Psoas muscle (tissue), 8 donors: ENCODE measurements around the gene DPY19L3. TPM values are rescaled to one million over a fixed set of nuclear protein-coding genes. Genes with fewer than 3 reads are reported as not detected.

ENCODE experiments used
- ATAC-seq, 4 donors: fragments of 200-7000 bp; cut with Tn5 transposase; one replicate each; pipeline ENCODE4 v1.9.1; 2020; ENCODE audit warnings: moderate library complexity in 3 of 4, mild to moderate bottlenecking in 2 of 4
- DNase-seq, 2 donors: peaks; one replicate each; pipeline ENCODE4 v3.0.0-alpha.2; 2020
- H3K27ac ChIP-seq: fragments of 200-600 bp; one replicate; pipeline ENCODE4 v1.8.0; 2022
- H3K27me3 ChIP-seq, 3 donors: fragments of 200-600 bp in 1 of 3; one replicate each; pipeline versions ENCODE4 v1.6.1 to v1.8.0; 2013 to 2022; ENCODE audit warnings: low read length in 2 of 3, mild to moderate bottlenecking in 2 of 3, moderate library complexity in 1 of 3; ENCODE audit not compliant: insufficient read depth in 3 of 3
- H3K36me3 ChIP-seq, 2 donors: fragments of 200-600 bp in 1 of 2; one replicate each; pipeline versions ENCODE4 v1.6.1 to v1.8.0; 2013 to 2022; ENCODE audit warnings: low read depth in 1 of 2, mild to moderate bottlenecking in 1 of 2, moderate library complexity in 1 of 2; ENCODE audit not compliant: insufficient read depth in 1 of 2
- H3K4me1 ChIP-seq: fragments of 200-600 bp; one replicate; pipeline ENCODE4 v1.8.0; 2022
- H3K4me3 ChIP-seq: fragments of 200-600 bp; one replicate; pipeline ENCODE4 v1.8.0; 2022; ENCODE audit warnings: mild to moderate bottlenecking
- H3K9me3 ChIP-seq: fragments of 200-600 bp; one replicate; pipeline ENCODE4 v1.8.0; 2022
- CTCF ChIP-seq: fragments of 200-600 bp; IDR thresholded peaks from one replicate; pipeline ENCODE4 v1.8.0; 2022; ENCODE audit warnings: antibody characterized with exemption
- WGBS, 3 donors: extraction: QIAGEN DNeasy Blood & Tissue Kit; methylation state at CpG; one replicate each; pipeline versions ENCODE4 v1.1.6 to v1.1.7; 2013; 5-methylcytosine and 5-hydroxymethylcytosine counted together
- intact Hi-C, 2 donors: fragments of 100-400 bp; cut with DNase I; formaldehyde crosslinking; loops; one replicate each; pipeline versions ENCODE4 v1.11.0 to v1.14.2; 2022
- polyA plus RNA-seq, 3 donors: library from polyadenylated mRNA; stranded (reverse); fragments of 200-250 nt; gene quantifications; one replicate each; pipeline ENCODE4 v1.2.3, GENCODE V29; 2013
- total RNA-seq, 4 donors: library from RNA; stranded (reverse); fragmentation: NEBNext Ultra II Directional in 2 of 4; extraction: Animal tissue kit (Norgen Biotek cat#: 25700) in 2 of 4; gene quantifications; one replicate each; pipeline versions ENCODE4 v1.2.1 to v1.2.4, GENCODE V29; 2021 to 2023
- donor health status: healthy with polysubstance abuse.
- donor health status: DM: no; HTN: no; CAD: no; lungs with moderate emphysema.
- donor health status: Bipolar disorder and iron deficiency.
- donor health status: healthy.
- donor health status: DM: yes; HTN: yes; CAD: no.
- donor health status: DM: no; HTN: no; CAD: no.
- donor health status: DM: no; HTN: no; CAD: no.
- donor health status: DM: yes; HTN: yes; CAD: no.

Gene DPY19L3
- total and polyA plus RNA-seq, 7 donors, result 1.6 to 4.8 (median 3.7) TPM

GRCh38 chr19:32404933-32405430, 588 bp upstream of the DPY19L3 start:
- peak overlapping the region; percentile 99 for H3K27ac ChIP-seq
- no peaks in the 10 kb centered on the region for H3K9me3 ChIP-seq
- H3K36me3 ChIP-seq, result peaks cover 0 to 19% of the 10 kb centered on the region in 2 donors
- TF ChIP-seq CTCF, result no peak
- WGBS, 3 donors, result 1 to 3% (median 1%) methylated on average over 21 to 36 of the region's 36 CpGs
- peak; percentile 70 to 86 (median 76) for ATAC-seq
- H3K27me3 ChIP-seq, result no peaks in the 10 kb centered on the region
- peak overlapping the region; percentile 94 for H3K4me3 ChIP-seq
- H3K4me1 ChIP-seq, result peaks cover 18% of the 10 kb centered on the region
- DNase-seq, result peak; percentile 79 to 87
- intact Hi-C loops, result loop anchor here (2.0 to 10.0 kb wide), 3 partner anchors 54 to 270 kb away; partner anchors contain the start of genes ANKRD27 (in 1 of the 2), RGS9BP (in 1 of the 2) and ZNF507 (in 1 of the 2)

GRCh38 chr19:32406161-32407003, 812 bp downstream of the DPY19L3 start:
- ATAC-seq, result no peak
- 4 to 9% (median 6%) methylated on average over 25 to 33 of the region's 33 CpGs for WGBS, 3 donors
- H3K36me3 ChIP-seq, result peaks cover 0 to 33% of the 10 kb centered on the region in 2 donors
- DNase-seq, result no peak
- no peaks in the 10 kb centered on the region for H3K27me3 ChIP-seq
- H3K4me3 ChIP-seq, result peak overlapping the region; percentile 94
- H3K4me1 ChIP-seq, result peaks cover 18% of the 10 kb centered on the region
- H3K27ac ChIP-seq, result peak overlapping the region; percentile 99
- TF ChIP-seq CTCF, result no peak
- no peaks in the 10 kb centered on the region for H3K9me3 ChIP-seq
- intact Hi-C loops, result loop anchor here in 1 of 2 donors (5.0 to 10.0 kb wide), 2 partner anchors 59 to 268 kb away; partner anchors contain the start of genes ANKRD27, RGS9BP and ZNF507

- DNase-seq (peak; percentile 37 to 63), ATAC-seq (no peak)
- TF ChIP-seq CTCF, result no peak
- 66 to 72% (median 72%) methylated on average over 19 of the region's 19 CpGs for WGBS, 3 donors
- no peaks in the 10 kb centered on the region for H3K27me3 ChIP-seq
- H3K4me3 ChIP-seq, result no peak overlapping the region
- H3K4me1 ChIP-seq, result peaks cover 18% of the 10 kb centered on the region
- intact Hi-C loops, result loop anchor here in 1 of 2 donors (5.0 to 10.0 kb wide), 2 partner anchors 60 to 268 kb away; partner anchors contain the start of genes ANKRD27, RGS9BP and ZNF507
- peaks cover 0 to 42% of the 10 kb centered on the region in 2 donors for H3K36me3 ChIP-seq
- H3K9me3 ChIP-seq, result no peaks in the 10 kb centered on the region
- H3K27ac ChIP-seq, result peak overlapping the region; percentile 99
Measured at GRCh38 chr19:32407004-32407992, 1.7 kb downstream of the DPY19L3 start.

- H3K4me3 ChIP-seq, result no peak overlapping the region
- H3K9me3 ChIP-seq, result no peaks in the 10 kb centered on the region
- no peak overlapping the region for H3K27ac ChIP-seq
- no peak for TF ChIP-seq CTCF
- no peaks in the 10 kb centered on the region for H3K27me3 ChIP-seq
- peaks cover 0 to 44% of the 10 kb centered on the region in 2 donors for H3K36me3 ChIP-seq
- DNase-seq (no peak), ATAC-seq (no peak)
- H3K4me1 ChIP-seq, result no peaks in the 10 kb centered on the region
- WGBS, 3 donors, result 67 to 73% (median 70%) methylated on average over 5 of the region's 5 CpGs
- intact Hi-C loops, result no loop called here
Measured at GRCh38 chr19:32415246-32415645, 9.7 kb downstream of the DPY19L3 start.
